SHP77 treated with DMSO at 0.1 percent for 48 hours (cell line): ENCODE results near the gene HACD2.

Experiments
- DNase-seq: peaks from one replicate; lab custom pipeline; 2025; lab: John Stamatoyannopoulos, UW

HACD2 gene

GRCh38 chr3:123481722-123482457, 103.0 kb downstream of the HACD2 start:
- DNase-seq = no peak

GRCh38 chr3:123481071-123481470, 103.8 kb downstream of the HACD2 start:
- no peak for DNase-seq

GRCh38 chr3:123480428-123480827, 104.4 kb downstream of the HACD2 start:
- no peak for DNase-seq

- no peak for DNase-seq
Observed at GRCh38 chr3:123479891-123480290, 105.0 kb downstream of the HACD2 start.

- DNase-seq = no peak
Observed at GRCh38 chr3:123478314-123478713, 106.5 kb downstream of the HACD2 start.

GRCh38 chr3:123476967-123477750, 107.7 kb downstream of the HACD2 start:
- DNase-seq = no peak

- DNase-seq = no peak
Observed at GRCh38 chr3:123475786-123476185, 109.1 kb downstream of the HACD2 start.

GRCh38 chr3:123471106-123471505, 113.7 kb downstream of the HACD2 start:
- no peak for DNase-seq

GRCh38 chr3:123469323-123469995, 115.4 kb downstream of the HACD2 start:
- no peak for DNase-seq

- no peak for DNase-seq
Observed at GRCh38 chr3:123467046-123467445, 117.8 kb downstream of the HACD2 start.

GRCh38 chr3:123464211-123464610, 120.6 kb downstream of the HACD2 start:
- DNase-seq = no peak

- DNase-seq = no peak
Observed at GRCh38 chr3:123459862-123460261, 125.0 kb downstream of the HACD2 start.

- DNase-seq = no peak
Observed at GRCh38 chr3:123458255-123458654, 126.6 kb downstream of the HACD2 start.

- DNase-seq = no peak
Observed at GRCh38 chr3:123457841-123458240, 127.0 kb downstream of the HACD2 start.

GRCh38 chr3:123453675-123454074, 131.2 kb downstream of the HACD2 start:
- no peak for DNase-seq

- no peak for DNase-seq
Observed at GRCh38 chr3:123451186-123451585, 133.7 kb downstream of the HACD2 start.

- DNase-seq = no peak
Observed at GRCh38 chr3:123449997-123450604, 134.8 kb downstream of the HACD2 start.

GRCh38 chr3:123449102-123449996, 135.5 kb downstream of the HACD2 start:
- no peak for DNase-seq

- no peak for DNase-seq
Observed at GRCh38 chr3:123448536-123449101, 136.2 kb downstream of the HACD2 start, which contains the start of gene ADCY5. ADCY5 (minus strand) TSS chr3:123449090; CDS start chr3:123448545, 545 bp downstream.

- no peak for DNase-seq
Observed at GRCh38 chr3:123447749-123448517, 136.9 kb downstream of the HACD2 start.
